ENCODE data around the gene SPEM2.
"Not testable (repeated sequence)": the region's sequence is repeated elsewhere in the genome, so short reads cannot be mapped to it uniquely, and the experiment has no call there.

Gene SPEM2

DNA sequence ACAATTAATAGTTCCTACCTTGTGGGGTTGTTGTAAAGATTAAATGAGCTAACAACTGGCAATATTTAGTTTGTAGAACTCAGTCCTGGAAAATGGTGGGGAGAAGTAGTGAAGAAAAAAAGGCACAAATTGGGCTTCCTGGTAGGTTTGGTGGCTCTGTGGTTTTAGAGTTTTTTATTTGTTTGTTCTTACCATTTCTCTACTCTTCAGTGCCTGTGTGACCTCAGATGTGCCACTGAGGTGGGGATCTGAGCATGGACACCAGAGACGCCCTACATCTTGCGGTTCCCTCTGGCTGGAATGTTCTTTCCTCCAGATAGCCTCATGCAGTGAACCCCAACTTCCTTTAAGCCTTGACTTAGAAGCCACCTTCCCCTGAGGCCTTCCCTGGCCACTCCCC, 46.3 kb downstream of the SPEM2 start:
- no peak for DNase-seq (ENCODE audit: low read depth)

GRCh38 chr17:7474767-7475166, 49.4 kb downstream of the SPEM2 start:
- DNase-seq (ENCODE audit: low read depth): not testable (repeated sequence)

GRCh38 chr17:7475764-7476422, 50.5 kb downstream of the SPEM2 start:
- DNase-seq (ENCODE audit: low read depth): no peak

GRCh38 chr17:7476494-7476893, 51.1 kb downstream of the SPEM2 start:
- no peak for DNase-seq (ENCODE audit: low read depth)

DNA sequence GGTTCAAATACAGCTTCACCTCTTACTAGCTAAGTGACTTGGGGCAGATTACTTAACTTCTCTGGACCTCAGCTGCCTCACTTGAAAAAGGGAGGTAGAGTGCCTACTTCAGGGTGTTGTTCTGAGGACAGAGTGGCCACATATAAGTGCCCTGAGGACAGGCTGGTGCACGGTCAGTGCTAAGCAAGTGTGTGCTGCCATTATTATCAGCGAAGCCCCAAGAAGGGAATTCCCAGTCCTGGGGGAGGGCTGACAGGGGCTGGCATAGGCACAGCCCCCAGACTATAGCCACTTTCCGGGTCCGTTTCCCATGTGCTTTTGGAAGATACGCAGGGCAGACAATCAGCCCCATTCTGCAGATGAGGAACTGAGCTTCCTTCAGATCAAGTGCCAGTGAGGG, 51.5 kb downstream of the SPEM2 start:
- no peak for DNase-seq (ENCODE audit: low read depth)

All from T follicular helper cell (primary cell).